ENCODE measurements around the gene SLC25A46.
A peak's percentile ranks its signal among the peaks of the same experiment; 100 is the strongest.

Gene SLC25A46

GRCh38 chr5:110738503-110738811 is 350 bp upstream of the SLC25A46 start:
- POLR2A ChIA-PET, result interaction anchor here (1.5 kb wide), 1 partner anchor 354 kb away, joined by 5 read pairs; the partner anchor contains the start of gene WDR36
- CTCF ChIA-PET, result interaction anchor here (1.0 kb wide), 1 partner anchor 23 kb away, joined by 3 read pairs; no protein-coding TSS in a partner anchor
- Histone ChIP-seq H3K36me3 (ENCODE audit: control insufficient read depth in 2 of 2, insufficient read depth in 1 of 2, low read length in 2 of 2) (peaks cover 0 to 2% of the 10 kb centered on the region in 2 experiments; a peak in 1 of 3 replicates), H3K4me1 (ENCODE audit: control insufficient read depth, insufficient read depth, low read length) (peaks cover 2% of the 10 kb centered on the region; the same call in 1 of the 2 replicates), H3K4me3 (ENCODE audit: low read depth, low read length) (peak overlapping the region; percentile 91), H3K27ac (ENCODE audit: extremely low read depth, low read depth, low read length) (no peak overlapping the region; the same call in 1 of the 2 replicates), H3K9me3 (ENCODE audit: control insufficient read depth, insufficient read depth, low read depth, low read length) (no peaks in the 10 kb centered on the region)
- TF ChIP-seq ZNF398 (tag by site-specific recombination; IDR thresholded peaks at IDR 0.05), result 0 out of 2 replicates have a peak, but pooled peaks have one; percentile 18
- TF ChIP-seq ZNF530 (tag by site-specific recombination; IDR thresholded peaks at IDR 0.05; ENCODE audit: low read depth), result no peak
- TF ChIP-seq ZNF791 (tag by site-specific recombination; IDR thresholded peaks at IDR 0.05), result no peak
- no peak for TF ChIP-seq ZNF148 (tag by site-specific recombination; IDR thresholded peaks at IDR 0.05; ENCODE audit: borderline replicate concordance)
- TF ChIP-seq CTCF (tag by site-specific recombination; IDR thresholded peaks at IDR 0.05), result no peak
- TF ChIP-seq PRDM10 (tag by site-specific recombination; IDR thresholded peaks at IDR 0.05), result peak; percentile 87

- no peak overlapping the region for H3K4me3 ChIP-seq (ENCODE audit: low read depth, low read length)
- H3K4me1 ChIP-seq (ENCODE audit: control insufficient read depth, insufficient read depth, low read length), result no peaks in the 10 kb centered on the region
- ChIA-PET CTCF (no interaction called here), POLR2A (no interaction called here)
- H3K27ac ChIP-seq (ENCODE audit: extremely low read depth, low read depth, low read length), result no peak overlapping the region
- peaks cover 25 to 55% of the 10 kb centered on the region in 2 experiments; a peak in 2 of 3 replicates for H3K36me3 ChIP-seq (ENCODE audit: control insufficient read depth in 2 of 2, insufficient read depth in 1 of 2, low read length in 2 of 2)
- no peaks in the 10 kb centered on the region for H3K9me3 ChIP-seq (ENCODE audit: control insufficient read depth, insufficient read depth, low read depth, low read length)
- TF ChIP-seq ZNF473 (tag by site-specific recombination; IDR thresholded peaks at IDR 0.05) (no peak), ZNF626 (tag by site-specific recombination; IDR thresholded peaks at IDR 0.05) (no peak), ZNF560 (tag by site-specific recombination; IDR thresholded peaks at IDR 0.05; ENCODE audit: borderline replicate concordance) (no peak), ZBTB26 (tag by site-specific recombination; optimal IDR thresholded peaks at IDR 0.05) (no peak), ZBTB49 (tag by site-specific recombination; IDR thresholded peaks at IDR 0.05; ENCODE audit: low read depth) (no peak), ZNF549 (tag by site-specific recombination; IDR thresholded peaks at IDR 0.05) (no peak), ZNF423 (tag by site-specific recombination; IDR thresholded peaks at IDR 0.05) (no peak), ZNF561 (tag by site-specific recombination; IDR thresholded peaks at IDR 0.05; ENCODE audit: borderline replicate concordance) (no peak), EGR2 (tag by site-specific recombination; IDR thresholded peaks at IDR 0.05; ENCODE audit: low read depth) (no peak), INSM2 (tag by site-specific recombination; IDR thresholded peaks at IDR 0.05) (no peak), ZFP69B (tag by site-specific recombination; IDR thresholded peaks at IDR 0.05) (no peak)
Observed at GRCh38 chr5:110751902-110752762, 13.3 kb downstream of the SLC25A46 start.

Data from HEK293 (cell line).